Thoracic aorta (tissue), 2 donors: Measurements from ENCODE around the gene TCP11L2. TPM values are rescaled to one million over a fixed set of nuclear protein-coding genes. Genes with fewer than 3 reads are reported as not detected.

Experiments used
- ATAC-seq: fragments of 150-250 bp; one replicate; pipeline ENCODE4 v1.8.0; 2017; ENCODE audit warnings: low read depth; ENCODE audit not compliant: insufficient number of reproducible peaks, low FRiP score
- DNase-seq: peaks from one replicate; pipeline ENCODE4 v3.0.0-alpha.2; 2020; ENCODE audit warnings: low spot score
- H3K27ac ChIP-seq, 2 donors: fragments of 200-600 bp; sonication (generic); 1 replicate in 1 of 2; 2 replicates in 1 of 2; pipeline ENCODE4 v1.5.1; 2016; ENCODE audit warnings: mild to moderate bottlenecking in 2 of 2, moderate library complexity in 2 of 2
- H3K27me3 ChIP-seq: fragments of 200-600 bp; sonication (generic); replicated peaks from 2 replicates; pipeline ENCODE4 v1.6.0; 2016; ENCODE audit warnings: mild to moderate bottlenecking; ENCODE audit not compliant: insufficient read depth
- H3K36me3 ChIP-seq: fragments of 200-600 bp; sonication (generic); one replicate; pipeline ENCODE4 v1.5.1; 2016
- H3K4me1 ChIP-seq, 2 donors: fragments of 200-600 bp; sonication (generic); 1 replicate in 1 of 2; 2 replicates in 1 of 2; pipeline versions ENCODE4 v1.5.1 to v1.6.0; 2016; ENCODE audit warnings: low read depth in 2 of 2, mild to moderate bottlenecking in 1 of 2; ENCODE audit not compliant: control insufficient read depth in 1 of 2
- H3K4me3 ChIP-seq: fragments of 200-600 bp; sonication (generic); 2 replicates; pipeline ENCODE4 v1.5.1; 2016; ENCODE audit warnings: mild to moderate bottlenecking
- H3K9me3 ChIP-seq: fragments of 200-600 bp; sonication (generic); 2 replicates; pipeline ENCODE4 v1.5.1; 2016
- total RNA-seq, 2 donors: library from RNA; depleted of rRNA; stranded (reverse); fragments of >200 nt; gene quantifications; one replicate each; pipeline versions ENCODE4 v1.1.0 to v1.2.3, GENCODE V29; 2016
- TF ChIP-seq, protein P1 (sequence below): fragments of 200-600 bp; sonication (generic); IDR thresholded peaks from one replicate; pipeline ENCODE4 v1.5.1; 2019; ENCODE audit warnings: antibody characterized with exemption

TCP11L2 gene
- total RNA-seq, 2 donors from 2014 or later, result 23.1 to 23.2 TPM

DNA sequence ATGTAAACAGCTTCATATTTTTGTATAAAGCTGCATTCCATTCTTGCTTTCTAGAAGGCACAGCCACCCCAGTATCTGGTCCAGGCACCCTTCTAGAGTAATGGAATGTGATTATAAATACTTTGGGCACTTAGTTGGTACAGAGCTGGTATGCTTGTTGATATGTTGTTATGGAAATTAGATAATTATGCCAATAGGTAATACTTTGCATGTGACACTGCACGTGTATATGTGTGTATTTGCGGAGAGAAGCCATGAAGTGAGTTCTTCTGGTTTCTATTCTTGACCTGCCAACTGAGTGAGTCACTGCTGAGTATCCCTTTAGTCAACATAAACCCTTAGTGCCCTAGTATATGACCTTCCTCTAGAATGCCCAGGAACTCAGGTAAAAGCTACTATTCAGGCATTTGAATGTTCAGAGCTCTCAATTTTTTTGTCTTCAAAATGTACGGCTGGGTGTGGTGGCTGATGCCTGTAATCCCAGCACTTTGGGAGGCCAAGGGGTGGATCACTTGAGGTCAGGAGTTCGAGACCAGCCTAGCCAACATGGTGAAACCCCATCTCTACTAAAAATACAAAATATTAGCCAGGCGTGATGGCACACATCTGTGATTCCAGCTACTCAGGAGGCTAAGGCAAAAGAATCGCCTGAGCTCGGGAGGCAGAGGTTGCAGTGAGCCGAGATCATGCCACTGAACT, 6.2 kb upstream of the TCP11L2 start:
- H3K27me3 ChIP-seq, result no peaks in the 10 kb centered on the region
- DNase-seq (no peak), ATAC-seq (peak; percentile 9)
- TF ChIP-seq, protein P1, sequence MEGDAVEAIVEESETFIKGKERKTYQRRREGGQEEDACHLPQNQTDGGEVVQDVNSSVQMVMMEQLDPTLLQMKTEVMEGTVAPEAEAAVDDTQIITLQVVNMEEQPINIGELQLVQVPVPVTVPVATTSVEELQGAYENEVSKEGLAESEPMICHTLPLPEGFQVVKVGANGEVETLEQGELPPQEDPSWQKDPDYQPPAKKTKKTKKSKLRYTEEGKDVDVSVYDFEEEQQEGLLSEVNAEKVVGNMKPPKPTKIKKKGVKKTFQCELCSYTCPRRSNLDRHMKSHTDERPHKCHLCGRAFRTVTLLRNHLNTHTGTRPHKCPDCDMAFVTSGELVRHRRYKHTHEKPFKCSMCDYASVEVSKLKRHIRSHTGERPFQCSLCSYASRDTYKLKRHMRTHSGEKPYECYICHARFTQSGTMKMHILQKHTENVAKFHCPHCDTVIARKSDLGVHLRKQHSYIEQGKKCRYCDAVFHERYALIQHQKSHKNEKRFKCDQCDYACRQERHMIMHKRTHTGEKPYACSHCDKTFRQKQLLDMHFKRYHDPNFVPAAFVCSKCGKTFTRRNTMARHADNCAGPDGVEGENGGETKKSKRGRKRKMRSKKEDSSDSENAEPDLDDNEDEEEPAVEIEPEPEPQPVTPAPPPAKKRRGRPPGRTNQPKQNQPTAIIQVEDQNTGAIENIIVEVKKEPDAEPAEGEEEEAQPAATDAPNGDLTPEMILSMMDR, result no peak
- H3K27ac ChIP-seq, result no peak overlapping the region
- H3K4me3 ChIP-seq, result no peak overlapping the region
- H3K4me1 ChIP-seq, result peaks cover 1 to 8% of the 10 kb centered on the region in 2 donors
- H3K36me3 ChIP-seq, result no peaks in the 10 kb centered on the region
- H3K9me3 ChIP-seq, result no peaks in the 10 kb centered on the region

DNA sequence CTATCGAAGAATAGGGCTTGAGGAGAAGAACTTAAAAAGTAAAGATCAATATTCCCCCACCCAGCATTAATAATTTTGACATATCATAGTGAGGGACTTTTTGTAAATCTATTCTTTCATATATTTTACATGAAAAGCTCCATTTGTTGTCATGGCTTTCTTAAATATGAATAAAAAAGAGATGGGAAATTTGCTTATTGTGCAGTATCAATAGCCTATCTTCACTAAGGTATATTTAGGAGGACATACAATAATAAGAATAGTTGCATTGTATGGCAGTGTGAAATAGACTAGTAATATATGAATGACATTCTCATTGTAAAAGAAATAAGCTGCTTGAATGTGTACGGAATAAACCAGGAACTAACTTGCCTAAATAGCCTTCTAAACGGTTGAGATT, 5.5 kb upstream of the TCP11L2 start:
- H3K4me3 ChIP-seq, result no peak overlapping the region
- no peaks in the 10 kb centered on the region for H3K27me3 ChIP-seq
- H3K9me3 ChIP-seq, result no peaks in the 10 kb centered on the region
- H3K36me3 ChIP-seq, result no peaks in the 10 kb centered on the region
- ATAC-seq, result no peak
- no peak for DNase-seq
- peaks cover 6 to 13% of the 10 kb centered on the region in 2 donors for H3K4me1 ChIP-seq
- TF ChIP-seq, protein P1, result no peak
- no peak overlapping the region for H3K27ac ChIP-seq

DNA sequence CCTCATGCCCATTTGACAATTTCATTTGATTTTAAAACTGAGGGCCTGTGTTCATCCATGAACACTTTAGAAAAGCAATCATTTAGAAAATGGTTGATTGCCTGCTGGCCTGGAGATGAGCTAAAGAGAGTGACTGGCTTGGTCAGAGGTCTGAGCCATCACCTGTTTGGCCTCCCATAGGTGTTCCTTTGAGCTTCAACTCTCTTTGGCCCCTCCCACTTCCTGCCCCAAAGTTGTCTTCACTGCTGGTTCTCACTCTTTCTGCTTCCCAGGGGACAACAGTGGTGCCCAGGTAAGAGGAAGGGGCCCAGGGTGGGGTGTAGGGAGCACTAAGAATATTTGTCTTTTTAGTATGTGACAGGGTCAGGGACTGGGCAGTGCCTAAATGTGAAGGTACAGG, 4.9 kb upstream of the TCP11L2 start:
- Histone ChIP-seq H3K9me3 (no peaks in the 10 kb centered on the region), H3K27me3 (no peaks in the 10 kb centered on the region), H3K4me1 (peaks cover 6 to 13% of the 10 kb centered on the region in 2 donors), H3K36me3 (no peaks in the 10 kb centered on the region), H3K27ac (no peak overlapping the region), H3K4me3 (no peak overlapping the region)
- ATAC-seq, result no peak
- TF ChIP-seq, protein P1, result no peak
- DNase-seq, result no peak

DNA sequence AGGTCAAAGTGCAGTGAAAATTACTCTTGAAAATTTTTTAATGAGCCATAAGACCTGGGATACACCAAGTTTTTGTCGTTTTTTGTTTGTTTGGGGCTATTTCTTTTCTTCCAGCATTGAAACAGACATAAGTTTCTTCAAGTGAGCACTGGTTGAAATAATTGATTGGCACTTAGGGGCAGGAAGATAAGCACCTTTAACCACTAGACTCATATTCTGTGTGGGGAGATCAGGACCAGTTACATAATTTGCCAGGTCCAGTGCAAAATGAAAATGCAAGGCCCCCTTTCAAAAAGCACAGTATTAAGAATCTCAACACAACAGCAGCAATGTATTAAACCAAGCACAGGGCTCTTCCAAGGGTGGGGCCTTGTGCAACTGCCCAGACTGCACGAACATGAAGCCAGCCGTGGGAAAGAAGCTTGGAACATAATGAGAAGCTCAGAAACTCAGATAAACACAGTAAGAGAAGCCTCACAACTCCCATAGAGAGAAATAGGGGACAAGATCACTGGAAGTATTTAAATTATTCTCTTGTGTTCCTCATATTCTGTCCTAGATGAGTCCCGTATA, 3.2 kb upstream of the TCP11L2 start:
- no peak overlapping the region for H3K4me3 ChIP-seq
- no peaks in the 10 kb centered on the region for H3K36me3 ChIP-seq
- no peaks in the 10 kb centered on the region for H3K9me3 ChIP-seq
- H3K4me1 ChIP-seq, result peaks cover 13 to 23% of the 10 kb centered on the region in 2 donors
- no peak for DNase-seq
- no peaks in the 10 kb centered on the region for H3K27me3 ChIP-seq
- no peak overlapping the region for H3K27ac ChIP-seq
- no peak for ATAC-seq
- TF ChIP-seq, protein P1, result no peak

DNA sequence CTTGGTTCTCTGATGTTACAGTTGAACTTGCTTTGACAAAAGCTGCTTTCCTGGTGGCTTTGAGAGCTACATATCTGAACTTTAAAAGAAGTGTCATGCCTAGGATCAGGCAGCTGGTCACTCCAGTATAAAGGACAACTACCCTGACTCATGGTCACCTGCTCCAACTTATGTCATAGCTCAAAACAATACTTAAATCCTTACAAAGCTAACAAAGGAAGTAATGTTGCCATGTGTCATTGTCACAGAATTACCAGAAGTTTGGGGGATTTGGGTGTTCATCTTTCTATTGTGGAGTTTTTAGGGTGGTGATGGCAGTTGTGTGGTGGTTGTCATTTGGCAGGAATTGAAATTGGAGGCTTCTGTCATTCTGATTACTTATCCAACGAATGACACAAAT, 1.8 kb upstream of the TCP11L2 start:
- peak overlapping the region in 1 of 2 donors; percentile 59 for H3K27ac ChIP-seq
- no peak overlapping the region for H3K4me3 ChIP-seq
- no peaks in the 10 kb centered on the region for H3K36me3 ChIP-seq
- DNase-seq (no peak), ATAC-seq (no peak)
- TF ChIP-seq, protein P1, result no peak
- no peaks in the 10 kb centered on the region for H3K27me3 ChIP-seq
- no peaks in the 10 kb centered on the region for H3K9me3 ChIP-seq
- H3K4me1 ChIP-seq, result peaks cover 15 to 38% of the 10 kb centered on the region in 2 donors
